ENCODE data around the gene RAB2B. TPM values are rescaled to one million over a fixed set of nuclear protein-coding genes. Genes with fewer than 3 reads are reported as not detected.

RAB2B gene
- total RNA-seq (2022; extraction: Qiagen RNA extraction): 11.2 to 15.4 TPM (median 12.0 TPM) in 5 replicates

DNA sequence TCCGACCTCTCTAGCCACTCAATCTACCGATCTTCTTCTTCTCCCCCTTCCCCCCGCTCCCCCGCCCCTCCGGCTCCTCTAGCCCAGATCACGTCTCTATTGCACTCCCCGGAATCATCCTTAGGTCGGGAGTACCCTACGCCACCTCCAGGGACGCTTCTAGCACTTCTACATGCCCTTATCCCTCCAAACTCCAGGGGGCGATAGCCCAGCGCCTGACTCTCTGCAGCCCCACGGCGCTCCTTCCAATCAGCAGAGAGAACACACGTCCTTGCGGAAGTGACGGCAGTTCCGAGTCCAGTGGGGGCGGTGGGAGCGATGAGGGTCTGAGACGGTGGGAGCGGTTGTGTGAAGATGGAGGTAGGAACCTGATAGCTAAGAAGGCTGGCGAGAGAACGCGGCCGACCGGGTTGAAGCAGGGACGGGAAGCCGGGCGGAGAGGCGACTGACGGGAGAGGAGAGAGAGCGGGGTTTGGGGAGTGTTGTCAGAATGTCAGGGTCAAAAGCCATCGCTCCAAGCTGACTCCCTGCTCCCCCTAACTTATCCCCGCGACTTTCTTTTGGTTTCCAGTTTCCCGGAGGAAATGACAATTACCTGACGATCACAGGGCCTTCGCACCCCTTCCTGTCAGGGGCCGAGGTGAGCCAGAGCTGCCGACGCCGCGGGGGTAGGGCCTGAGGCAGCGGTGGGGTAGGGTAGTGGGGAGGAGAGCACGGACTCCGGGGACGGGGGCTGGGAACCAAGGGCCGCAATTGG is at the start of gene RAB2B, which contains the start of gene TOX4:
Gene RAB2B (minus strand): TSS at position 35 of the 757 bp plus-strand sequence. CDS start 87 bp downstream, outside the sequence.
Gene TOX4 (plus strand): TSS at position 271 of the 757 bp plus-strand sequence. CDS start 84 bp downstream, at position 355.

GRCh38 chr14:21525962-21526671 is 49.4 kb upstream of the RAB2B start, which contains the start of gene SALL2:
SALL2 (minus strand) TSS chr14:21526346; CDS start chr14:21526127, 219 bp downstream.

DNA sequence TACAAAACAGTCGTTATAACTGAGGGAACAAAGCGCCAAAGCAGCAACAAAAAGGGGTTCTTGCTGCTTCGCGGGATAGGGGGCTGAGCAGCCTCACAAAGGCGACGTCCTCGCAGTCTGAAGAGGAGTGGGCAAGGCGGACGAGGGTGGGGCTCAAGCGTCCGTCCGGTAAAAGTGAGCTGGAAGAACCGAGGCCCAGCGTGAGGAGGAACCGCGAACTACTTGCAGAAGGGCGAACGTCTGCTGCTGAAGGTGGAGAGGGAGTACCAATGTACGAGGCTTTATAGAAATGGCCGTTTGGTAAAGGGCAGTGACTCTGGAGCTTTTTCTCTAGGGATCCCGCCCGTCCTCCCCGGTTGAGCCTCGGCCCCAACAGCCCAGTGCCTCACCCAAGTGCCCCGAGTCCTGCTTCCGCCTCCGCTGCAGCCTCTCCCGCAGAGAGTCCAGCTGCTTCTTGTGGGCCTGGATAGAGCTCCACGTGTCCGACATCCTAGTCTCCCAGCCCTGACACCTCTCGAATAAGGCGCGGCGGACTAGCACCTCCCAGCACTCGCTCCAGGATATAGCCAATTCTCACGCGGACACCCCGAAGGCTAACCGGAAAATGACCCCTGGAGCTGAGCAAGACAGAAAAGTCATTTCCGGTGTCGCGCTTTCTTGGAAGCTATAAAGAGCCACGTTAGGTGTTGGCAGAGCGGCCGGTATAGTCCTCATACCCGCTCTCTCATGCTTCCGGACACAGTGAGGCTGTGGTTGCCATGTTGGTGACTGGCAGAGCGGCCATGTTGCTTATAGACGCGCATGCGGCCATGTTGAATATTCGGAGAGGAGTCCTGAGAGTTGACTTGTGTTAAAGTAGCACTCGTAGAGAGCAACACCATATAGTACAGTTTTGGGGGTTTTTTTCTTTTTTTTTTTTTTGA is 34.2 kb upstream of the RAB2B start, which contains the start of gene METTL3:
Gene METTL3 (minus strand): TSS at position 606 of the 923 bp plus-strand sequence. CDS start 117 bp downstream, at position 489.

DNA sequence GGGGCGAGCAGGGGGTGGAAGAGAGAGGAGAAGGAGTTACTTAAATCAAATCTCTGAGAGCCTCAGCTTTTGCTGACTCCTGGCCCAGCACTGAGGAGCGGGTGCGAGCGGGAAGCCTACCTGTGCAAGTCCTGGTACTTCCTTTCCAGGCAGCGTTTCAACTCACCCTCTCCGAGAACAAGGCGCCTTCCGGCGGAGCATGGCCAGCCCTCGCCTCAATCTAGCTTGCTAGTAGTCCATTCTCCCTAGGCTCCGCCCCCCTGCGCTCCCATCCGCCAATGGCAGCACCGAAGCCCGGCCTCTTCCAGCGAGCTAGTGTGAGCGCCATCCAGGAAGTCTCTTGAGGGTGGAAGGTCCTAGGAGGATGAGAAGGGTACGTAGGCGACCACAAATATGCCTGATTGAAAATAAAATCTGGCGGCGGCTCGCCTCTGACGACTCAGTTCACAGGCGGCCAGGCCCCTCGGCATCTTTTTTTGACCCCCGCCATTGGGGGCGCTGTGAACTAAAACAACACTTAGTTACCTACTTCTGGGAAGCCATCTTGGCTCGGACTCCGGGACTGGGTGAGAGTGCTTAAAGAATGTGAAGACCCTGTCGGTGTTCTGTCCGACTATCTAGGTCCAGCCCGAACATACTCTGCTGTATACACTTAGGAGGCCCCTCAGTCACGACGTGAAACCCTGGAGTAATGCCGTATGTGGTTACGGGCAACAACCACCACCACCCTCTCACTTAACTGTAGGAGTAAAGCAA is 20.7 kb downstream of the RAB2B start, which contains the start of gene CHD8:
Gene CHD8 (minus strand): TSS at position 212 of the 756 bp plus-strand sequence. CDS start 24,480 bp downstream, outside the sequence.

Other genes with a start within 250 kb of the RAB2B start
- 730 to 1,057 TPM (median 765 TPM) in 5 replicates for gene HNRNPC, start 207.5 kb downstream of the RAB2B start, total RNA-seq (2022; extraction: Qiagen RNA extraction)
- gene RPGRIP1, start 196.9 kb downstream of the RAB2B start, total RNA-seq (2022; extraction: Qiagen RNA extraction): 0.10 to 0.31 TPM (median 0.18 TPM) in 5 replicates
- 89.8 to 120 TPM (median 93.0 TPM) in 5 replicates for gene SUPT16H, start 92.9 kb downstream of the RAB2B start, total RNA-seq (2022; extraction: Qiagen RNA extraction)
- 35.3 to 41.6 TPM (median 36.7 TPM) in 5 replicates for gene CHD8, start 20.8 kb downstream of the RAB2B start, total RNA-seq (2022; extraction: Qiagen RNA extraction)
- gene TOX4, start 236 bp upstream of the RAB2B start, total RNA-seq (2022; extraction: Qiagen RNA extraction): 62.2 to 68.9 TPM (median 67.1 TPM) in 5 replicates
- gene METTL3, start 34.4 kb upstream of the RAB2B start, total RNA-seq (2022; extraction: Qiagen RNA extraction): 40.7 to 48.0 TPM (median 44.8 TPM) in 5 replicates
- 0.57 to 0.86 TPM (median 0.71 TPM) in 5 replicates for gene SALL2, start 49.4 kb upstream of the RAB2B start, total RNA-seq (2022; extraction: Qiagen RNA extraction)
- gene OR10G3, start 103.1 kb upstream of the RAB2B start, total RNA-seq (2022; extraction: Qiagen RNA extraction): not detected in 5 replicates
- gene OR10G2, start 158.0 kb upstream of the RAB2B start, total RNA-seq (2022; extraction: Qiagen RNA extraction): not detected in 5 replicates
- not detected in 5 replicates for gene OR4E2, start 176.9 kb upstream of the RAB2B start, total RNA-seq (2022; extraction: Qiagen RNA extraction)
- gene OR4E1, start 196.9 kb upstream of the RAB2B start, total RNA-seq (2022; extraction: Qiagen RNA extraction): not detected in 5 replicates

Data from A549 treated with AZD2906 at 1 μM for 4 hours (cell line).